Vagina (tissue), 2 donors: Measurements from ENCODE around the gene KCTD1. TPM values are rescaled to one million over a fixed set of nuclear protein-coding genes. Genes with fewer than 3 reads are reported as not detected.

Experiments used
- DNase-seq, 2 donors: peaks; one replicate each; pipeline ENCODE4 v3.0.0-alpha.2; 2017; ENCODE audit errors: extremely low spot score in 2 of 2
- H3K27ac ChIP-seq: fragments of 200-600 bp; sonication (generic); one replicate; pipeline ENCODE4 v1.5.1; 2019
- H3K27me3 ChIP-seq: fragments of 200-600 bp; sonication (generic); one replicate; pipeline ENCODE4 v1.5.1; 2019
- H3K36me3 ChIP-seq, 2 donors: fragments of 200-600 bp; sonication (generic); one replicate each; pipeline ENCODE4 v1.5.1; 2017 to 2019
- H3K4me1 ChIP-seq: fragments of 200-600 bp; sonication (generic); one replicate; pipeline ENCODE4 v1.5.1; 2019
- H3K4me3 ChIP-seq, 2 donors: fragments of 200-600 bp; sonication (generic); 1 replicate in 1 of 2; 2 replicates in 1 of 2; pipeline ENCODE4 v1.5.1; 2016 to 2019
- H3K9me3 ChIP-seq: fragments of 200-600 bp; sonication (generic); one replicate; pipeline ENCODE4 v1.5.1; 2019
- CTCF ChIP-seq, 3 experiments: fragments of 450-650 bp in 2 of 3; fragments of 200-600 bp in 1 of 3; sonication (generic) in 1 of 3; IDR thresholded peaks; one replicate each; pipeline ENCODE4 v1.5.1; 2017 to 2019; ENCODE audit warnings: antibody characterized with exemption in 3 of 3, mild to moderate bottlenecking in 2 of 3, moderate library complexity in 2 of 3
- POLR2A ChIP-seq, 2 donors: fragments of 450-650 bp; IDR thresholded peaks; one replicate each; pipeline ENCODE4 v1.6.1; 2017; ENCODE audit warnings: antibody characterized with exemption in 2 of 2, mild to moderate bottlenecking in 2 of 2, moderate library complexity in 2 of 2
- POLR2AphosphoS5 ChIP-seq, 2 donors: sonication (generic); formaldehyde crosslinking; IDR thresholded peaks; one replicate each; pipeline ENCODE4 v1.9.0; 2017; ENCODE audit warnings: antibody characterized with exemption in 2 of 2, mild to moderate bottlenecking in 2 of 2, low read depth in 1 of 2; ENCODE audit not compliant: insufficient read depth in 1 of 2
- intact Hi-C: fragments of 100-400 bp; cut with DNase I; formaldehyde crosslinking; loops from one replicate; pipeline ENCODE4 v1.15.1; 2023
- total RNA-seq: library from RNA; depleted of rRNA; stranded (reverse); fragments of >200 nt; gene quantifications from one replicate; pipeline ENCODE4 v1.2.3, GENCODE V29; 2016

Gene KCTD1
- total RNA-seq, 1 donor from 2014 or later = 46.9 TPM

- peaks cover 8% of the 10 kb centered on the region for H3K4me1 ChIP-seq
- no peaks in the 10 kb centered on the region for H3K9me3 ChIP-seq
- peaks cover 0 to 12% of the 10 kb centered on the region in 2 donors for H3K36me3 ChIP-seq
- TF ChIP-seq POLR2AphosphoS5 (IDR thresholded peaks at IDR 0.05; ENCODE audit: insufficient read depth in 1 of 2, low read depth in 1 of 2) (no peak), CTCF (IDR thresholded peaks at IDR 0.05) (no peak), POLR2A (IDR thresholded peaks at IDR 0.05) (no peak)
- H3K27ac ChIP-seq = no peak overlapping the region
- intact Hi-C loops = no loop called here
- H3K27me3 ChIP-seq = no peaks in the 10 kb centered on the region
- DNase-seq = no peak
- H3K4me3 ChIP-seq = no peak overlapping the region
Measured at GRCh38 chr18:26459884-26460283, 88.5 kb downstream of the KCTD1 start.

GRCh38 chr18:26459340-26459739 is 89.0 kb downstream of the KCTD1 start:
- DNase-seq = no peak
- peaks cover 0 to 18% of the 10 kb centered on the region in 2 donors for H3K36me3 ChIP-seq
- no peak for TF ChIP-seq CTCF (IDR thresholded peaks at IDR 0.05)
- no peak for TF ChIP-seq POLR2A (IDR thresholded peaks at IDR 0.05)
- no peak for TF ChIP-seq POLR2AphosphoS5 (IDR thresholded peaks at IDR 0.05; ENCODE audit: insufficient read depth in 1 of 2, low read depth in 1 of 2)
- H3K4me3 ChIP-seq = no peak overlapping the region
- H3K27ac ChIP-seq = no peak overlapping the region
- H3K9me3 ChIP-seq = no peaks in the 10 kb centered on the region
- intact Hi-C loops = no loop called here
- H3K4me1 ChIP-seq = peaks cover 8% of the 10 kb centered on the region
- no peaks in the 10 kb centered on the region for H3K27me3 ChIP-seq

- Histone ChIP-seq H3K9me3 (no peaks in the 10 kb centered on the region), H3K4me3 (no peak overlapping the region), H3K36me3 (peaks cover 0 to 20% of the 10 kb centered on the region in 2 donors), H3K27me3 (no peaks in the 10 kb centered on the region), H3K27ac (no peak overlapping the region), H3K4me1 (peaks cover 8% of the 10 kb centered on the region)
- no peak for TF ChIP-seq CTCF (IDR thresholded peaks at IDR 0.05)
- intact Hi-C loops = no loop called here
- peak in 1 of 2 donors; percentile 77 for DNase-seq
Measured at GRCh38 chr18:26458526-26459232, 89.7 kb downstream of the KCTD1 start.

GRCh38 chr18:26457611-26458353 is 90.6 kb downstream of the KCTD1 start:
- no peaks in the 10 kb centered on the region for H3K27me3 ChIP-seq
- intact Hi-C loops = no loop called here
- DNase-seq = no peak
- no peak overlapping the region for H3K4me3 ChIP-seq
- TF ChIP-seq CTCF (IDR thresholded peaks at IDR 0.05) = no peak
- TF ChIP-seq POLR2A (IDR thresholded peaks at IDR 0.05) = no peak
- TF ChIP-seq POLR2AphosphoS5 (IDR thresholded peaks at IDR 0.05; ENCODE audit: insufficient read depth in 1 of 2, low read depth in 1 of 2) = no peak
- H3K27ac ChIP-seq = no peak overlapping the region
- H3K36me3 ChIP-seq = peaks cover 0 to 20% of the 10 kb centered on the region in 2 donors
- no peaks in the 10 kb centered on the region for H3K9me3 ChIP-seq
- peaks cover 8% of the 10 kb centered on the region for H3K4me1 ChIP-seq

GRCh38 chr18:26457195-26457594 is 91.2 kb downstream of the KCTD1 start:
- Histone ChIP-seq H3K27me3 (no peaks in the 10 kb centered on the region), H3K27ac (no peak overlapping the region), H3K4me1 (peaks cover 8% of the 10 kb centered on the region), H3K4me3 (no peak overlapping the region), H3K9me3 (no peaks in the 10 kb centered on the region), H3K36me3 (peaks cover 0 to 20% of the 10 kb centered on the region in 2 donors)
- intact Hi-C loops = no loop called here
- DNase-seq = no peak
- no peak for TF ChIP-seq POLR2A (IDR thresholded peaks at IDR 0.05)
- TF ChIP-seq POLR2AphosphoS5 (IDR thresholded peaks at IDR 0.05; ENCODE audit: insufficient read depth in 1 of 2, low read depth in 1 of 2) = no peak
- no peak for TF ChIP-seq CTCF (IDR thresholded peaks at IDR 0.05)
